ENCODE results near the gene GOLGA6A.
"Not testable (repeated sequence)": the region's sequence is repeated elsewhere in the genome, so short reads cannot be mapped to it uniquely, and the experiment has no call there.

The GOLGA6A gene

DNA sequence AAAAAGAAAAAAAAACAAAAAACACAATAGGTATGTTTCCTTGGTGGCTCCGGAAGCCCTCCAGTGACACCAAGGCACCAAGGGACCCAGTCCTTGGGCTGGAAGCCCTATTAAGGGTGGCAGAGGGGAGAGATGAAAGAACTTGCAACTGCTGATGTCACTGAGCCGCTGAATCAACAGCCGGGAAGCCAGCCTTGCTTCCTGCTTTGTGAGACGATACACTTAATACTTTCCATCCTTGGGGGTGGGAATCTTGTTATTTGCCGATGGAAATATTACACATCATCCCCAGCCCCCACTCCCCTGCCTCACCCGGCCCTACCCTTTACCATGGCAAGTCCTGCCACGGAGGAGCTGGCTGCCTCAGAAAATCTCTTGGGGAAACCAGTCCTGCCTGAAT is 42.4 kb upstream of the GOLGA6A start:
- Histone ChIP-seq H3K36me3 (ENCODE audit: control insufficient read depth, insufficient read depth, low read length) (no peaks in the 10 kb centered on the region), H3K9me3 (ENCODE audit: control insufficient read depth, low read length) (no peaks in the 10 kb centered on the region), H3K4me1 (ENCODE audit: control insufficient read depth, insufficient read depth, low read length) (peaks cover 27% of the 10 kb centered on the region), H3K27me3 (ENCODE audit: control insufficient read depth, insufficient read depth, low read length, poor library complexity, severe bottlenecking) (peaks cover 36% of the 10 kb centered on the region), H3K27ac (ENCODE audit: insufficient read depth, low read depth, low read length, poor library complexity, severe bottlenecking) (no peak overlapping the region), H3K4me3 (ENCODE audit: insufficient read depth, low read depth, low read length) (no peak overlapping the region)
- WGBS, 2 experiments, result 86 to 91% methylated on average over 7 of the region's 7 CpGs

DNA sequence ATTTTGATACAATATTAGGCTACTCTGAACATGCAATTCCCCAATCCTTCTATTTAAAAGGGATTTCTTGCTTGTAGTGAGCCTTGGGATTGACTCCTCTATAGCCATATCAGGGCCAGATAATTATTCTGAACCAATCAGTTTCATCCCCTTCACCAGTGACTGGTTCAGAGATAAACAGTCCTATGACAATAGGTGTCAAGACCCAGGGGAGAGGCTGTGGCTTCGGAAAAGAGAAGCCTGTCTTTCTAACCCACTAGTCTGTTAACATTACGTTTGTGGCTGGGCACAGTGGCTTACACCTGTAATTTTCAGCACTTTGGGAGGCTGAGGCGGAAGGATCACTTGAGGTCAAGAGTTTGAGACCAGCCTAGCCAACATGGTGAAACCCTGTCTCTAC is 41.8 kb upstream of the GOLGA6A start:
- Histone ChIP-seq H3K27me3 (ENCODE audit: control insufficient read depth, insufficient read depth, low read length, poor library complexity, severe bottlenecking) (peaks cover 30% of the 10 kb centered on the region), H3K27ac (ENCODE audit: insufficient read depth, low read depth, low read length, poor library complexity, severe bottlenecking) (no peak overlapping the region), H3K36me3 (ENCODE audit: control insufficient read depth, insufficient read depth, low read length) (no peaks in the 10 kb centered on the region), H3K4me3 (ENCODE audit: insufficient read depth, low read depth, low read length) (no peak overlapping the region), H3K9me3 (ENCODE audit: control insufficient read depth, low read length) (no peaks in the 10 kb centered on the region), H3K4me1 (ENCODE audit: control insufficient read depth, insufficient read depth, low read length) (peaks cover 22% of the 10 kb centered on the region)
- 92 to 93% methylated on average over 3 of the region's 3 CpGs for WGBS, 2 experiments

DNA sequence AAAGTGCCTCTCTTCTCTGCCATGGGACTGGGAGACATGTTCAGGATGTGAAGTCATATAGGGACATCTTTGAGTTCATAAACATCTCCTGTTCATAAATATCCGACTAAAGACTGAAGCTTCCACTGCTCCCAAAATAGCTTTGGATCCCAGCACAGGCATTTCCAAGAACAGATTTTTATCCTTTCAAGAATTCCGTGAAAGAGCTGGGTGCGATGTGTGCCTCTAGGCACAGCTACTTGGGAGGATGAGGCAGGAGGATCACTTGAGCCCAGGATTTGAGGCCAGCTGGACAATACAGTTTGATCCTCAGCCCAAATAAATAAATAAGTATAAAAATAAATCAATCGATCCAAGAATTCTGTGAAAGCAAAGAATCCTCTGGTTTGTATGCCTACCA is 41.3 kb upstream of the GOLGA6A start:
- Histone ChIP-seq H3K4me1 (ENCODE audit: control insufficient read depth, insufficient read depth, low read length) (peaks cover 16% of the 10 kb centered on the region), H3K27ac (ENCODE audit: insufficient read depth, low read depth, low read length, poor library complexity, severe bottlenecking) (no peak overlapping the region), H3K9me3 (ENCODE audit: control insufficient read depth, low read length) (no peaks in the 10 kb centered on the region), H3K4me3 (ENCODE audit: insufficient read depth, low read depth, low read length) (no peak overlapping the region), H3K36me3 (ENCODE audit: control insufficient read depth, insufficient read depth, low read length) (no peaks in the 10 kb centered on the region), H3K27me3 (ENCODE audit: control insufficient read depth, insufficient read depth, low read length, poor library complexity, severe bottlenecking) (peaks cover 25% of the 10 kb centered on the region)
- WGBS, 2 experiments, result 88 to 97% methylated on average over 4 of the region's 4 CpGs

DNA sequence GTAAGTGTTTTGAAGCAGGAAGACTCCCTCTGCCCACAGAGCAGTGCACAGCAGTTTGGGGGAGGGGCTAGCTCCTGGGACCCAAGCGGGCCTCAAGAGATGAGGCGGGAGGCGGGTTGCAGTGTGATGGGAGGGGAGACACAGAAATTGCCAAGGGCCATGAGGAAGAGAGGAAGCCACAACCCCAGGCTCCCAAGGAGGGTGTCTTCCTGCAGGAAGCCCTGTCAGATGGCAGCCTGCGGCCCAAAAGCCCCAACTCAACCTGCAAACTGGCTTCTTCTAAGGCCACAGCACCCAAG is 40.7 kb upstream of the GOLGA6A start:
- H3K9me3 ChIP-seq (ENCODE audit: control insufficient read depth, low read length), result no peaks in the 10 kb centered on the region
- 47 to 48% methylated on average over 4 of the region's 4 CpGs for WGBS, 2 experiments
- H3K4me3 ChIP-seq (ENCODE audit: insufficient read depth, low read depth, low read length), result no peak overlapping the region
- peaks cover 19% of the 10 kb centered on the region for H3K27me3 ChIP-seq (ENCODE audit: control insufficient read depth, insufficient read depth, low read length, poor library complexity, severe bottlenecking)
- H3K27ac ChIP-seq (ENCODE audit: insufficient read depth, low read depth, low read length, poor library complexity, severe bottlenecking), result no peak overlapping the region
- peaks cover 15% of the 10 kb centered on the region for H3K4me1 ChIP-seq (ENCODE audit: control insufficient read depth, insufficient read depth, low read length)
- no peaks in the 10 kb centered on the region for H3K36me3 ChIP-seq (ENCODE audit: control insufficient read depth, insufficient read depth, low read length)

DNA sequence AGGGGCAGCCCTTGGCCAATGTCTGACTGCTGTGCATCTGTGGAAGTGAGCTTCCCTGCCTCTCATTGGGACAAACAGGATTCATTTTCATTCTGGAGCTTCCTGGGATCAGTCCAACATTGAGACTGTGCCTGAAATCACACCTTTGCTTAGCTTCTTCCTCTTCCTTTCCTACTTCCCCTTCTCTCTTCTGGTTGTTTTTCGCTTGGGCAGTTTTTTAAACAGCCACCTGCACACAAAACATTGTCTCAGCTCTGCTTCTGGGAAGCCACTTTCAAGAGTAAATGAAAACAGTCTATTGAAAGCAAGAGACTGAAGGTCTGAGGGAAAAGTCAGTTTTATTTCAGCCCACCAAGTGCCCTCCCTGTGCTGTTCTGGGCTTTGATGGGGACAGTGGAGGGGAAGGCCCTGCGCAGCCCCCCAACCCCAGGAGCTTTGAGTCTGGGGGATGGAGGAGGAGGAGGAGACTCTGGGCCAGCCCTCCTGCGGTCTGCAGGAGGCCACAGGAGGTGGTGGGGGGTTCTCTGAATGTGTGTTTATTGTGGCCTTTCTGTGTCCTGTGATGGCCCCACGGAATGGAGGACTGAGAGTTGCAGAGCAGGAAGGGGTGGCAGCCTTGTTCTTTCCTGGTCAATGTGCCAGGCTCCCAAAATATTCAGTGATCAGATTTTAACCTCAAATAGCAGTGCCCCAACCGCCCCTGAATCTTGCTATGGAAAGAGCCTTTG is 40.2 kb upstream of the GOLGA6A start:
- no peak overlapping the region for H3K27ac ChIP-seq (ENCODE audit: insufficient read depth, low read depth, low read length, poor library complexity, severe bottlenecking)
- H3K4me3 ChIP-seq (ENCODE audit: insufficient read depth, low read depth, low read length), result no peak overlapping the region
- no peaks in the 10 kb centered on the region for H3K36me3 ChIP-seq (ENCODE audit: control insufficient read depth, insufficient read depth, low read length)
- peaks cover 15% of the 10 kb centered on the region for H3K4me1 ChIP-seq (ENCODE audit: control insufficient read depth, insufficient read depth, low read length)
- H3K9me3 ChIP-seq (ENCODE audit: control insufficient read depth, low read length), result no peaks in the 10 kb centered on the region
- WGBS, 2 experiments, result 48 to 51% methylated on average over 5 of the region's 5 CpGs
- H3K27me3 ChIP-seq (ENCODE audit: control insufficient read depth, insufficient read depth, low read length, poor library complexity, severe bottlenecking), result peaks cover 14% of the 10 kb centered on the region

DNA sequence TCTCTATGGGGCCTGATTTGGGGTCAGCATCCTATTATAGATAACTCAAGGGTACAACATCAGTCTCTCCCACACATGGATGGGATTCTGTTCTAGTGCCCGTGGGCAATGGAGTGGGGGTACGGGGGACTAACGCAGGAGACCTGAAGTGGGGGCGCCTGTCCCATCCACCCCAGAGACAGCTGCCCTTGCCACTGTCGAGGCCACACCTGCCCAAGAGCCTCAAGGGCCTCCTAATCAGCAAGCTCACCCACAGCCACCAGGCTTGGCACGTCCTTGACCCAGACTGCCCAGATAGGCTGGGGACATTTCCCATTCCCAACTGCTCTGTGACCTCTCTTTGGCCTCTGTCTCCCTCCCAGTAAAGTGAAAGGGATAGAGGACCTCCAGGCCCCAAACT is 39.5 kb upstream of the GOLGA6A start:
- Histone ChIP-seq H3K4me1 (ENCODE audit: control insufficient read depth, insufficient read depth, low read length) (peaks cover 15% of the 10 kb centered on the region), H3K36me3 (ENCODE audit: control insufficient read depth, insufficient read depth, low read length) (no peaks in the 10 kb centered on the region), H3K9me3 (ENCODE audit: control insufficient read depth, low read length) (no peaks in the 10 kb centered on the region), H3K27ac (ENCODE audit: insufficient read depth, low read depth, low read length, poor library complexity, severe bottlenecking) (no peak overlapping the region), H3K4me3 (ENCODE audit: insufficient read depth, low read depth, low read length) (no peak overlapping the region), H3K27me3 (ENCODE audit: control insufficient read depth, insufficient read depth, low read length, poor library complexity, severe bottlenecking) (peaks cover 7% of the 10 kb centered on the region)
- 96 to 97% methylated on average over 6 of the region's 6 CpGs for WGBS, 2 experiments

DNA sequence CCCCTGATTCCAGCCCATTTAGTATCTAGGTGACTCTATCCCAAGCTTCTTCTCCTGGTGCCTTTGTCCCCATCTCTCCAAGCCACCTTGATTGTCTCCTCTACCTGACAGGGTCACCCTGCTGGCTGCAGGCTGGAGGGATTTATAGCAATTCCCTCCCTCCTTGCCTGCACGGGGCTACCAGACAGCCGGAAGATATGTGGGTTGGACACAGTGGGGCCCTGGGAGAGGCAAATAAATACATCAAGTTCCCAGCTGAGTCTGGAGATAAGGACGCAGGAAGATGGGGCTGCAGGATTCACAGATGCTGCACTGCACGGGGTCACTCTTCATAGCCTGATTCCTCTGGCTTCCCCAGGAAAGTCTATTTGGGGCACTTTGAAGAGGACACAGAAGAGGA is 38.7 kb upstream of the GOLGA6A start:
- Histone ChIP-seq H3K4me1 (ENCODE audit: control insufficient read depth, insufficient read depth, low read length) (peaks cover 15% of the 10 kb centered on the region), H3K36me3 (ENCODE audit: control insufficient read depth, insufficient read depth, low read length) (no peaks in the 10 kb centered on the region), H3K9me3 (ENCODE audit: control insufficient read depth, low read length) (no peaks in the 10 kb centered on the region), H3K4me3 (ENCODE audit: insufficient read depth, low read depth, low read length) (no peak overlapping the region), H3K27ac (ENCODE audit: insufficient read depth, low read depth, low read length, poor library complexity, severe bottlenecking) (no peak overlapping the region), H3K27me3 (ENCODE audit: control insufficient read depth, insufficient read depth, low read length, poor library complexity, severe bottlenecking) (no peaks in the 10 kb centered on the region)
- WGBS, 2 experiments, result 77 to 83% methylated on average over 4 of the region's 4 CpGs

DNA sequence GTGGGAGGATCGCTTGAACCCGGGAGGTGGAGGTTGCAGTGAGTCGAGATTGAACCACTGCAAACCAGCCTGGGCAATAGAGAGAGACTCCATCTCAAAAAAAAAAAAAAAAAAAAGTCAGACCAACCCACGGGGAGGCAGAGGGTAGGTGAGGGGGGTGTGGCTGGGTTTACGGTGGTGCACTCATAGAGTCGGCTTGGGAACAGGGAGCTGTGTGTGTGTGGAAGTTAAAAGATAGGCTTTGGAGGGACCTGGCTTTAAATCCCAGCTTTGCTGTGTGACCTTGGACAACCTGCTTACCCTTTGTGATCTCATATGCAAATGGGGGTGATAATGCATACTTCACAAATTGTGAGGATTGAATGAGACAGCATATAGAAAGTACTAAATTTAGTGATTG is 38.1 kb upstream of the GOLGA6A start:
- Histone ChIP-seq H3K27me3 (ENCODE audit: control insufficient read depth, insufficient read depth, low read length, poor library complexity, severe bottlenecking) (no peaks in the 10 kb centered on the region), H3K4me3 (ENCODE audit: insufficient read depth, low read depth, low read length) (no peak overlapping the region), H3K36me3 (ENCODE audit: control insufficient read depth, insufficient read depth, low read length) (no peaks in the 10 kb centered on the region), H3K9me3 (ENCODE audit: control insufficient read depth, low read length) (no peaks in the 10 kb centered on the region), H3K4me1 (ENCODE audit: control insufficient read depth, insufficient read depth, low read length) (peaks cover 15% of the 10 kb centered on the region), H3K27ac (ENCODE audit: insufficient read depth, low read depth, low read length, poor library complexity, severe bottlenecking) (no peak overlapping the region)
- 81 to 84% methylated on average over 6 of the region's 6 CpGs for WGBS, 2 experiments

DNA sequence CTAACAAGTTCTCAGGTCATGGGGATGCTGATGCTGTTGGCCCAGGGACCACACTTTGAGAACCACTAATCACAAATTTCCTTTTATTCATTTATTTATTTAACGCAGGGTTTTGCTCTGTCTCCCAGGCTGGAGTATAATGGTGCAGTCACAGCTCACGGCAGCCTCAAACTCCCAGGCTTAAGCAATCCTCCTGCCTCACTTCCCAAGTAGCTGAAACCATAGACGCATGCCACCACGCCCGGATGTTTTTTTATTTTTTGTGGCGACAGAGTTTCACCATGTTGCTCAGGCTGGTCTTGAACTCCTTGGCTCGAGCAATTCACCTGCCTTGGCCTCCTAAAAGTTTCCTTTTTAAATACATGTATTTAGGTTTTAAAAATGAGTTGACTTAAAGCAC is 27.4 kb upstream of the GOLGA6A start:
- no peaks in the 10 kb centered on the region for H3K4me1 ChIP-seq (ENCODE audit: control insufficient read depth, insufficient read depth, low read length)
- no peaks in the 10 kb centered on the region for H3K36me3 ChIP-seq (ENCODE audit: control insufficient read depth, insufficient read depth, low read length)
- H3K27ac ChIP-seq (ENCODE audit: insufficient read depth, low read depth, low read length, poor library complexity, severe bottlenecking), result no peak overlapping the region
- 90 to 91% methylated on average over 7 of the region's 7 CpGs for WGBS, 2 experiments
- H3K4me3 ChIP-seq (ENCODE audit: insufficient read depth, low read depth, low read length), result no peak overlapping the region
- H3K9me3 ChIP-seq (ENCODE audit: control insufficient read depth, low read length), result no peaks in the 10 kb centered on the region
- no peaks in the 10 kb centered on the region for H3K27me3 ChIP-seq (ENCODE audit: control insufficient read depth, insufficient read depth, low read length, poor library complexity, severe bottlenecking)

DNA sequence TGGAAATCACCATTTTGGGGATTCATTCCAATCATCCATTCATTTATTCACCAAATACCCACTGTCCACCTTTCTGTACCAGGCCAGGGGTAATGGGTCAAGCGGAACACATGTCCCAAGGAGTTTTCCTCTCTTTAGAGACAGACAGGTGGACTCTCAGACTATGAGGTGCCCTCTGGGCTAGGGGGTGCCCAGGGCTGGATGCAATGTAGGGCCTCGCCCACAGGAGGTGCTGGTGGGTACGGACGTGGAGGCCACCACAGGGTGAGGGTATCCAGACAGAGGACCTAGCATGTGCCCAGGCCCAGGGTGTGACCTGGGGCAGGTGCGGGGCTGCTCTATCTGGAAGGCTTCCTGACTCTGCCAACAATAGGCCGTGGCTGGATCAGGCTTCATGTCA is 26.3 kb upstream of the GOLGA6A start:
- not testable (repeated sequence) for H3K4me3 ChIP-seq (ENCODE audit: insufficient read depth, low read depth, low read length); H3K9me3 ChIP-seq (ENCODE audit: control insufficient read depth, low read length); H3K4me1 ChIP-seq (ENCODE audit: control insufficient read depth, insufficient read depth, low read length); H3K27me3 ChIP-seq (ENCODE audit: control insufficient read depth, insufficient read depth, low read length, poor library complexity, severe bottlenecking); H3K27ac ChIP-seq (ENCODE audit: insufficient read depth, low read depth, low read length, poor library complexity, severe bottlenecking); H3K36me3 ChIP-seq (ENCODE audit: control insufficient read depth, insufficient read depth, low read length)
- WGBS, 2 experiments, result 86 to 87% methylated on average over 4 of the region's 6 CpGs

DNA sequence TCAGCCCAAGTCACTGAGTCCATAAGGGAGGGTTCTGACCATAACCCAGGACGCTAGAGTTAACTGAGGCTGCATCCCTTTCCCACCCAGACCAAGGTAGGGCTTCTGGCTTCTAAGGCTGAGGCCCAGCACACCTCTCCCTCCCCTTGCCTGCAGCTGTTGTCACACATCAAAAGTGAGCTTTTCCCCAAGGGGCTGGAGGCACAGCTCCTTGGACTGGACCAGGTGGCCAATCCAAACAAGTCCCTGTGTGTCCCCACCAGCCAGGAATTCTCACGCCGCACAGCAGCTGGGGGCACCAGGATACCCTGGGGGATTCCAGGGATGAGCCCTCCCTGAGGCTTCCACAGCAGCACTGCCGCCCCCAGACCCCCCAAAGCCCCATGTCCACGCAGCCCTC is 25.8 kb upstream of the GOLGA6A start:
- Histone ChIP-seq H3K4me1 (ENCODE audit: control insufficient read depth, insufficient read depth, low read length) (no peaks in the 10 kb centered on the region), H3K36me3 (ENCODE audit: control insufficient read depth, insufficient read depth, low read length) (no peaks in the 10 kb centered on the region), H3K4me3 (ENCODE audit: insufficient read depth, low read depth, low read length) (no peak overlapping the region), H3K9me3 (ENCODE audit: control insufficient read depth, low read length) (no peaks in the 10 kb centered on the region), H3K27ac (ENCODE audit: insufficient read depth, low read depth, low read length, poor library complexity, severe bottlenecking) (no peak overlapping the region), H3K27me3 (ENCODE audit: control insufficient read depth, insufficient read depth, low read length, poor library complexity, severe bottlenecking) (no peaks in the 10 kb centered on the region)
- 86 to 90% methylated on average over 5 of the region's 5 CpGs for WGBS, 2 experiments
